NCI-H1694 (cell line): ENCODE results near the gene ZFYVE28.

Experiments
- DNase-seq: peaks from one replicate; lab custom pipeline; 2025; lab: John Stamatoyannopoulos, UW

Gene ZFYVE28

GRCh38 chr4:2271279-2272025 lies 147.0 kb downstream of the ZFYVE28 start:
- no peak for DNase-seq

- no peak for DNase-seq
Observed at GRCh38 chr4:2270341-2271165, 147.9 kb downstream of the ZFYVE28 start.

- DNase-seq, result no peak
Observed at GRCh38 chr4:2269618-2270163, 148.8 kb downstream of the ZFYVE28 start.

- DNase-seq, result no peak
Observed at GRCh38 chr4:2269206-2269531, 149.3 kb downstream of the ZFYVE28 start.

GRCh38 chr4:2268357-2269205 lies 149.9 kb downstream of the ZFYVE28 start:
- no peak for DNase-seq

- no peak for DNase-seq
Observed at GRCh38 chr4:2267841-2268240, 150.6 kb downstream of the ZFYVE28 start.

GRCh38 chr4:2267320-2267811 lies 151.1 kb downstream of the ZFYVE28 start:
- no peak for DNase-seq

- DNase-seq, result no peak
Observed at GRCh38 chr4:2266821-2267220, 151.6 kb downstream of the ZFYVE28 start.

- no peak for DNase-seq
Observed at GRCh38 chr4:2266181-2266580, 152.3 kb downstream of the ZFYVE28 start.

GRCh38 chr4:2265113-2266110 lies 153.0 kb downstream of the ZFYVE28 start:
- DNase-seq, result no peak

GRCh38 chr4:2264481-2265041 lies 153.9 kb downstream of the ZFYVE28 start:
- no peak for DNase-seq

- no peak for DNase-seq
Observed at GRCh38 chr4:2263926-2264321, 154.5 kb downstream of the ZFYVE28 start.

GRCh38 chr4:2262944-2263250 lies 155.5 kb downstream of the ZFYVE28 start:
- DNase-seq, result no peak

GRCh38 chr4:2262145-2262943 lies 156.1 kb downstream of the ZFYVE28 start:
- peak; percentile 92 for DNase-seq

GRCh38 chr4:2261853-2262144 lies 156.6 kb downstream of the ZFYVE28 start, which contains the start of gene MXD4:
Gene MXD4 (minus strand): TSS chr4:2262109. CDS start chr4:2261980, 129 bp downstream.
- DNase-seq, result no peak

- DNase-seq, result no peak
Observed at GRCh38 chr4:2261110-2261852, 157.2 kb downstream of the ZFYVE28 start.

GRCh38 chr4:2260344-2261109 lies 157.9 kb downstream of the ZFYVE28 start:
- DNase-seq, result no peak
